BLaER1 (cell line): Measurements from ENCODE around the gene KLF13.
A peak's percentile ranks its signal among the peaks of the same experiment; 100 is the strongest.

Experiments
- H3K27ac ChIP-seq: shearing (Covaris generic); formaldehyde crosslinking; 2 replicates; pipeline ENCODE4 v1.8.1; 2022
- H3K27me3 ChIP-seq: shearing (Covaris generic); formaldehyde crosslinking; 2 replicates; pipeline ENCODE4 v1.8.1; 2022
- H3K36me3 ChIP-seq: shearing (Covaris generic); formaldehyde crosslinking; 2 replicates; pipeline ENCODE4 v1.8.1; 2022
- H3K4me1 ChIP-seq: shearing (Covaris generic); formaldehyde crosslinking; 2 replicates; pipeline ENCODE4 v1.8.1; 2022
- H3K4me2 ChIP-seq: shearing (Covaris generic); formaldehyde crosslinking; 2 replicates; pipeline ENCODE4 v1.8.1; 2022
- H3K4me3 ChIP-seq: shearing (Covaris generic); formaldehyde crosslinking; 2 replicates; pipeline ENCODE4 v1.8.1; 2022
- H3K9ac ChIP-seq: shearing (Covaris generic); formaldehyde crosslinking; 2 replicates; pipeline ENCODE4 v1.8.1; 2022
- H3K9me3 ChIP-seq: shearing (Covaris generic); formaldehyde crosslinking; 2 replicates; pipeline ENCODE4 v1.8.1; 2022
- H4K20me1 ChIP-seq: shearing (Covaris generic); formaldehyde crosslinking; 2 replicates; pipeline ENCODE4 v1.8.1; 2022
- Cebpa-rat ChIP-seq: shearing (Covaris generic); IDR thresholded peaks from 2 replicates; pipeline ENCODE4 v1.8.1; 2022

KLF13 gene

GRCh38 chr15:31393444-31394091 is 66.9 kb downstream of the KLF13 start:
- H3K36me3 ChIP-seq: no peaks in the 10 kb centered on the region
- peaks cover 32% of the 10 kb centered on the region for H3K27me3 ChIP-seq
- H3K9me3 ChIP-seq: peaks cover 4% of the 10 kb centered on the region
- H3K4me2 ChIP-seq: peak overlapping the region; percentile 98
- no peak overlapping the region for H3K27ac ChIP-seq
- H4K20me1 ChIP-seq: 0 out of 2 replicates have a peak, but pooled peaks cover 4% of the 10 kb centered on the region
- no peak overlapping the region for H3K9ac ChIP-seq
- peaks cover 38% of the 10 kb centered on the region for H3K4me1 ChIP-seq
- H3K4me3 ChIP-seq: peak overlapping the region; percentile 71; the same call in 1 of the 2 replicates
- TF ChIP-seq Cebpa-rat: no peak

- H3K4me1 ChIP-seq: peaks cover 60% of the 10 kb centered on the region
- H4K20me1 ChIP-seq: 0 out of 2 replicates have a peak, but pooled peaks cover 4% of the 10 kb centered on the region
- TF ChIP-seq Cebpa-rat: no peak
- no peaks in the 10 kb centered on the region for H3K9me3 ChIP-seq
- H3K36me3 ChIP-seq: no peaks in the 10 kb centered on the region
- no peak overlapping the region for H3K27ac ChIP-seq
- peak overlapping the region; percentile 83 for H3K4me2 ChIP-seq
- 0 out of 2 replicates have a peak overlapping the region, but pooled peaks have one; percentile 6 for H3K9ac ChIP-seq
- peaks cover 20% of the 10 kb centered on the region for H3K27me3 ChIP-seq
- H3K4me3 ChIP-seq: no peak overlapping the region
Observed at GRCh38 chr15:31396881-31397560, 70.4 kb downstream of the KLF13 start.

GRCh38 chr15:31397851-31398661 is 71.4 kb downstream of the KLF13 start:
- Histone ChIP-seq H3K4me3 (no peak overlapping the region; the same call in 1 of the 2 replicates), H3K4me2 (peak overlapping the region; percentile 83)

GRCh38 chr15:31398677-31399301 is 72.2 kb downstream of the KLF13 start:
- peaks cover 4% of the 10 kb centered on the region for H3K9me3 ChIP-seq
- H3K36me3 ChIP-seq: no peaks in the 10 kb centered on the region
- 0 out of 2 replicates have a peak, but pooled peaks cover 2% of the 10 kb centered on the region for H4K20me1 ChIP-seq
- peaks cover 56% of the 10 kb centered on the region for H3K4me1 ChIP-seq
- H3K27me3 ChIP-seq: peaks cover 3% of the 10 kb centered on the region; the same call in 1 of the 2 replicates
- no peak overlapping the region; the same call in 1 of the 2 replicates for H3K4me3 ChIP-seq
- no peak overlapping the region for H3K9ac ChIP-seq
- H3K4me2 ChIP-seq: peak overlapping the region; percentile 83
- H3K27ac ChIP-seq: peak overlapping the region; percentile 49; the same call in 1 of the 2 replicates
- TF ChIP-seq Cebpa-rat: no peak

More at GRCh38 chr15:31397851-31398661, 71.4 kb downstream of the KLF13 start:
- Histone ChIP-seq H3K4me1 (peaks cover 62% of the 10 kb centered on the region), H3K27me3 (peaks cover 9% of the 10 kb centered on the region), H3K36me3 (no peaks in the 10 kb centered on the region), H3K27ac (peak overlapping the region; percentile 49; the same call in 1 of the 2 replicates), H3K9me3 (no peaks in the 10 kb centered on the region), H3K9ac (no peak overlapping the region), H4K20me1 (0 out of 2 replicates have a peak, but pooled peaks cover 4% of the 10 kb centered on the region)
- TF ChIP-seq Cebpa-rat: no peak

GRCh38 chr15:31399544-31400171 is 73.0 kb downstream of the KLF13 start:
- Histone ChIP-seq H3K9me3 (peaks cover 12% of the 10 kb centered on the region), H3K4me2 (no peak overlapping the region), H3K36me3 (no peaks in the 10 kb centered on the region), H4K20me1 (no peaks in the 10 kb centered on the region), H3K4me3 (no peak overlapping the region), H3K27ac (no peak overlapping the region), H3K27me3 (no peaks in the 10 kb centered on the region), H3K4me1 (peaks cover 52% of the 10 kb centered on the region), H3K9ac (no peak overlapping the region)
- TF ChIP-seq Cebpa-rat: no peak

GRCh38 chr15:31400222-31400927 is 73.7 kb downstream of the KLF13 start:
- no peak for TF ChIP-seq Cebpa-rat
- no peak overlapping the region for H3K27ac ChIP-seq
- H3K36me3 ChIP-seq: no peaks in the 10 kb centered on the region
- H4K20me1 ChIP-seq: no peaks in the 10 kb centered on the region
- peaks cover 18% of the 10 kb centered on the region for H3K9me3 ChIP-seq
- no peak overlapping the region for H3K4me3 ChIP-seq
- H3K27me3 ChIP-seq: no peaks in the 10 kb centered on the region
- H3K4me2 ChIP-seq: no peak overlapping the region
- peaks cover 57% of the 10 kb centered on the region for H3K4me1 ChIP-seq
- no peak overlapping the region for H3K9ac ChIP-seq

- no peak overlapping the region for H3K27ac ChIP-seq
- no peaks in the 10 kb centered on the region for H3K36me3 ChIP-seq
- H3K4me1 ChIP-seq: peaks cover 61% of the 10 kb centered on the region
- peaks cover 23% of the 10 kb centered on the region for H3K9me3 ChIP-seq
- no peak overlapping the region for H3K4me2 ChIP-seq
- no peak for TF ChIP-seq Cebpa-rat
- no peaks in the 10 kb centered on the region for H3K27me3 ChIP-seq
- H3K9ac ChIP-seq: no peak overlapping the region
- H3K4me3 ChIP-seq: no peak overlapping the region
- no peaks in the 10 kb centered on the region for H4K20me1 ChIP-seq
Observed at GRCh38 chr15:31401282-31401681, 74.6 kb downstream of the KLF13 start.

- H3K27ac ChIP-seq: no peak overlapping the region
- H4K20me1 ChIP-seq: no peaks in the 10 kb centered on the region
- no peak overlapping the region for H3K4me3 ChIP-seq
- H3K9ac ChIP-seq: no peak overlapping the region
- peak overlapping the region; percentile 34 for H3K4me2 ChIP-seq
- H3K27me3 ChIP-seq: no peaks in the 10 kb centered on the region
- H3K4me1 ChIP-seq: peaks cover 61% of the 10 kb centered on the region
- TF ChIP-seq Cebpa-rat: no peak
- H3K36me3 ChIP-seq: no peaks in the 10 kb centered on the region
- H3K9me3 ChIP-seq: peaks cover 28% of the 10 kb centered on the region
Observed at GRCh38 chr15:31402003-31402402, 75.4 kb downstream of the KLF13 start.
